Natural killer cell (primary cell): Measurements from ENCODE around the gene GPRIN1. TPM values are rescaled to one million over a fixed set of nuclear protein-coding genes. Genes with fewer than 3 reads are reported as not detected.
A peak's percentile ranks its signal among the peaks of the same experiment; 100 is the strongest.

Source experiments
- ATAC-seq, 3 donors: fragments of 150-1000 bp in 2 of 3; fragments of 200-7000 bp in 1 of 3; cut with Tn5 transposase; 1 replicate in 1 of 3; 2 replicates in 2 of 3; pipeline ENCODE4 v1.10.0; 2021; ENCODE audit warnings: mild to moderate bottlenecking in 2 of 3, moderate library complexity in 2 of 3
- DNase-seq, 2 donors: peaks; one replicate each; pipeline versions ENCODE4 v3.0.0 to v3.0.0-alpha.2; 2013 to 2021; ENCODE audit warnings: mixed read lengths in 1 of 2
- H3K27ac ChIP-seq: one replicate; pipeline ENCODE4 v1.5.1; 2013; ENCODE audit warnings: mild to moderate bottlenecking, low read length
- H3K27me3 ChIP-seq: one replicate; pipeline ENCODE4 v1.6.1; 2013; ENCODE audit warnings: low read length; ENCODE audit not compliant: control insufficient read depth, insufficient read depth
- H3K36me3 ChIP-seq: one replicate; pipeline ENCODE4 v1.6.1; 2013; ENCODE audit warnings: low read length; ENCODE audit not compliant: control insufficient read depth, insufficient read depth
- H3K4me1 ChIP-seq: one replicate; pipeline ENCODE4 v1.6.1; 2013; ENCODE audit warnings: low read length; ENCODE audit not compliant: control insufficient read depth, insufficient read depth
- H3K4me3 ChIP-seq: one replicate; pipeline ENCODE4 v1.5.1; 2013; ENCODE audit warnings: low read length
- H3K9me3 ChIP-seq: one replicate; pipeline ENCODE4 v1.6.1; 2013; ENCODE audit warnings: low read length; ENCODE audit not compliant: control insufficient read depth, insufficient read depth
- H3K27ac Mint-ChIP-seq, 2 donors: one replicate each; pipeline ENCODE4 v1.8.0; 2022; ENCODE audit warnings: mild to moderate bottlenecking in 2 of 2, mixed read lengths in 2 of 2, moderate library complexity in 1 of 2
- H3K27me3 Mint-ChIP-seq, 2 donors: one replicate each; pipeline ENCODE4 v1.8.0; 2022; ENCODE audit warnings: low read depth in 2 of 2, mixed read lengths in 2 of 2
- H3K36me3 Mint-ChIP-seq: one replicate; pipeline ENCODE4 v1.8.0; 2022; ENCODE audit warnings: mixed read lengths
- H3K4me1 Mint-ChIP-seq, 2 donors: one replicate each; pipeline ENCODE4 v1.8.0; 2022; ENCODE audit warnings: mixed read lengths in 2 of 2
- H3K4me3 Mint-ChIP-seq: one replicate; pipeline ENCODE4 v1.8.0; 2022; ENCODE audit warnings: mild to moderate bottlenecking, moderate library complexity, mixed read lengths
- H3K9me3 Mint-ChIP-seq, 2 donors: one replicate each; pipeline ENCODE4 v1.8.0; 2022; ENCODE audit warnings: mixed read lengths in 2 of 2
- WGBS: methylation state at CpG from one replicate; pipeline ENCODE4 v1.1.7; 2013; ENCODE audit warnings: missing lambda C conversion rate; ENCODE audit not compliant: insufficient coverage; 5-methylcytosine and 5-hydroxymethylcytosine counted together
- intact Hi-C: fragments of 100-400 bp; cut with micrococcal nuclease; formaldehyde crosslinking; loops from one replicate; pipeline ENCODE4 v1.14.2; 2022
- total RNA-seq, 4 donors: library from RNA; stranded (reverse); fragments of 120-200 nt in 1 of 4; gene quantifications; one replicate each; pipeline versions ENCODE4 v1.2.3 to v1.2.4, GENCODE V29; 2013 to 2022
- TF ChIP-seq, protein P1 (sequence below): fragments of 200-600 bp; IDR thresholded peaks from one replicate; pipeline ENCODE4 v1.8.0; 2022; ENCODE audit warnings: antibody characterized with exemption

Gene GPRIN1
- total RNA-seq, 3 donors from 2014 or later (not counting 1 experiment from before 2014, with no cell fraction given), result 0.92 to 1.5 (median 1.3) TPM

GRCh38 chr5:176629853-176630680, 20.1 kb upstream of the GPRIN1 start, which contains the start of the genes EIF4E1B and SNCB:
Gene EIF4E1B, plus strand, starts transcription at chr5:176630675. Its CDS starts 12,113 bp downstream, at chr5:176642788.
Gene SNCB, minus strand, starts transcription at chr5:176630534. Its CDS starts 880 bp downstream, at chr5:176629654.
- Mint-ChIP-seq H3K27ac (no peak within 1 kb of the TSS), H3K27me3 (peaks cover 61 to 68% of the 10 kb centered on the region in 2 donors)

GRCh38 chr5:176629317-176629852, 19.4 kb upstream of the GPRIN1 start:
- Mint-ChIP-seq H3K4me3 (no peak overlapping the region), H3K9me3 (no peaks in the 10 kb centered on the region), H3K36me3 (no peaks in the 10 kb centered on the region), H3K4me1 (peaks cover 5 to 29% of the 10 kb centered on the region in 2 donors), H3K27me3 (peaks cover 60 to 62% of the 10 kb centered on the region in 2 donors), H3K27ac (no peak overlapping the region)
- ATAC-seq, result no peak
- peaks cover 28% of the 10 kb centered on the region for H3K27me3 ChIP-seq
- TF ChIP-seq, protein P1, sequence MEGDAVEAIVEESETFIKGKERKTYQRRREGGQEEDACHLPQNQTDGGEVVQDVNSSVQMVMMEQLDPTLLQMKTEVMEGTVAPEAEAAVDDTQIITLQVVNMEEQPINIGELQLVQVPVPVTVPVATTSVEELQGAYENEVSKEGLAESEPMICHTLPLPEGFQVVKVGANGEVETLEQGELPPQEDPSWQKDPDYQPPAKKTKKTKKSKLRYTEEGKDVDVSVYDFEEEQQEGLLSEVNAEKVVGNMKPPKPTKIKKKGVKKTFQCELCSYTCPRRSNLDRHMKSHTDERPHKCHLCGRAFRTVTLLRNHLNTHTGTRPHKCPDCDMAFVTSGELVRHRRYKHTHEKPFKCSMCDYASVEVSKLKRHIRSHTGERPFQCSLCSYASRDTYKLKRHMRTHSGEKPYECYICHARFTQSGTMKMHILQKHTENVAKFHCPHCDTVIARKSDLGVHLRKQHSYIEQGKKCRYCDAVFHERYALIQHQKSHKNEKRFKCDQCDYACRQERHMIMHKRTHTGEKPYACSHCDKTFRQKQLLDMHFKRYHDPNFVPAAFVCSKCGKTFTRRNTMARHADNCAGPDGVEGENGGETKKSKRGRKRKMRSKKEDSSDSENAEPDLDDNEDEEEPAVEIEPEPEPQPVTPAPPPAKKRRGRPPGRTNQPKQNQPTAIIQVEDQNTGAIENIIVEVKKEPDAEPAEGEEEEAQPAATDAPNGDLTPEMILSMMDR, result no peak
- H3K27ac ChIP-seq, result no peak overlapping the region
- intact Hi-C loops, result no loop called here
- no peak overlapping the region for H3K4me3 ChIP-seq
- 13% methylated on average over 34 of the region's 34 CpGs for WGBS
- no peaks in the 10 kb centered on the region for H3K9me3 ChIP-seq
- H3K36me3 ChIP-seq, result no peaks in the 10 kb centered on the region
- DNase-seq, result no peak
- H3K4me1 ChIP-seq, result peaks cover 19% of the 10 kb centered on the region

More at GRCh38 chr5:176629853-176630680, 20.1 kb upstream of the GPRIN1 start, which contains the start of the genes EIF4E1B and SNCB:
- no peaks in the 10 kb centered on the region for H3K9me3 Mint-ChIP-seq
- H3K4me1 Mint-ChIP-seq, result peaks cover 5 to 29% of the 10 kb centered on the region in 2 donors
- peak within 1 kb of the TSS; percentile 58 for H3K4me3 Mint-ChIP-seq
- H3K36me3 ChIP-seq, result no peaks in the 10 kb centered on the region
- ATAC-seq (peak; percentile 69 to 94 (median 94)), DNase-seq (peak; percentile 33 to 66)
- peaks cover 29% of the 10 kb centered on the region for H3K27me3 ChIP-seq
- peaks cover 19% of the 10 kb centered on the region for H3K4me1 ChIP-seq
- intact Hi-C loops, result no loop called here
- H3K4me3 ChIP-seq, result no peak within 1 kb of the TSS
- TF ChIP-seq, protein P1, result no peak
- no peaks in the 10 kb centered on the region for H3K9me3 ChIP-seq
- H3K36me3 Mint-ChIP-seq, result no peaks in the 10 kb centered on the region
- WGBS, result 1% methylated on average over 94 of the region's 94 CpGs
- H3K27ac ChIP-seq, result no peak within 1 kb of the TSS

GRCh38 chr5:176628406-176629228, 18.7 kb upstream of the GPRIN1 start:
- no peaks in the 10 kb centered on the region for H3K36me3 Mint-ChIP-seq
- peaks cover 56 to 57% of the 10 kb centered on the region in 2 donors for H3K27me3 Mint-ChIP-seq
- H3K4me3 Mint-ChIP-seq, result no peak overlapping the region
- H3K9me3 ChIP-seq, result no peaks in the 10 kb centered on the region
- H3K27ac ChIP-seq, result no peak overlapping the region
- DNase-seq (no peak), ATAC-seq (no peak)
- H3K27ac Mint-ChIP-seq, result no peak overlapping the region
- no peak overlapping the region for H3K4me3 ChIP-seq
- peaks cover 15% of the 10 kb centered on the region for H3K4me1 ChIP-seq
- TF ChIP-seq, protein P1, result no peak
- intact Hi-C loops, result no loop called here
- WGBS, result 67% methylated on average over 13 of the region's 13 CpGs
- H3K9me3 Mint-ChIP-seq, result no peaks in the 10 kb centered on the region
- H3K27me3 ChIP-seq, result peaks cover 25% of the 10 kb centered on the region
- no peaks in the 10 kb centered on the region for H3K36me3 ChIP-seq
- H3K4me1 Mint-ChIP-seq, result peaks cover 5 to 23% of the 10 kb centered on the region in 2 donors
